GM18907 (cell line): Measurements from ENCODE around the gene SGCG.
"Not testable (repeated sequence)": the region's sequence is repeated elsewhere in the genome, so short reads cannot be mapped to it uniquely, and the experiment has no call there.

Source experiments
- ATAC-seq: cut with Tn5 transposase; IDR thresholded peaks from one replicate; pipeline ENCODE4 v1.9.1; 2021; ENCODE audit warnings: mild to moderate bottlenecking, moderate library complexity; ENCODE audit not compliant: unreplicated experiment

Gene SGCG

DNA sequence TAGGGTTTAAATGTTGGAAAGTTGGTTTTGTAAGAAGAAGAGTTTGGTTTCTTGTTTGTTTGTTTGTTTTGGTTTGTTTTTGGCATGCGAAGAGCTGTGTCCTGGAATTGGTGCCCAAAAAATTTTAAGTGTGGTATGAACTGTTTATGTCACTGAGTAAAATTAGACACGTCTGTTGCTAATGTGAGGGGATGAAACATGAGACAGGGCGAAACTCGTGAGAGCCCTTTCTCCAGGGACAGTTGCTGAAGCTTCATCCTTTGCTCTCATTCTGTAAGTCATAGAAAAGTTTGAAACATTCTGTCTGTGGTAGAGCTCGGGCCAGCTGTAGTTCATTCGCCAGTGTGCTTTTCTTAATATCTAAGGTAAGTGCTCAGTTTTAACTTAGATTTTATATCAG lies at the start of gene SGCG:
TSS of gene SGCG (plus strand) at position 269 of the 400 bp plus-strand sequence. CDS start 22,716 bp downstream, outside the sequence.
- ATAC-seq, result no peak

DNA sequence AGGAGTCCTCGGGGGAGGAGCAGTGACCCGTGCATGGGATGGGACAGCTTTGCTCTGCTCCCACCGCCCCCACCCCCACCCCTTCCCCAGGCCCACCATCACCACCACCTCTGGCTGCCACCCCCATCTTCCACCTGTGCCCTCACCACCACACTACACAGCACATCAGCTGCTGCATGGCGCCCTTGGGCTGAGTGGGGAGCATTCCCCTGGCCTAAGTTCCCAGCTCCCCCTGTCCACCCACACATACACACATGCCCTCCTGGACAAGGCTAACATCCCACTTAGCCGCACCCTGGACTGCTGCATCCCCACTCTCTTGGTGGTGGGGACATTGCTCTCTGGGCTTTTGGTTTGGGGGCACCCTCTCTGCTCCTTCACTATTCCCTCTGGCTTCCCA lies 46.2 kb upstream of the SGCG start:
- ATAC-seq, result no peak

GRCh38 chr13:23140492-23140891 lies 40.3 kb upstream of the SGCG start:
- ATAC-seq, result no peak

- no peak for ATAC-seq
Measured at GRCh38 chr13:23141964-23142363, 38.8 kb upstream of the SGCG start.

- ATAC-seq, result not testable (repeated sequence)
Measured at GRCh38 chr13:23142607-23143006, 38.2 kb upstream of the SGCG start.

DNA sequence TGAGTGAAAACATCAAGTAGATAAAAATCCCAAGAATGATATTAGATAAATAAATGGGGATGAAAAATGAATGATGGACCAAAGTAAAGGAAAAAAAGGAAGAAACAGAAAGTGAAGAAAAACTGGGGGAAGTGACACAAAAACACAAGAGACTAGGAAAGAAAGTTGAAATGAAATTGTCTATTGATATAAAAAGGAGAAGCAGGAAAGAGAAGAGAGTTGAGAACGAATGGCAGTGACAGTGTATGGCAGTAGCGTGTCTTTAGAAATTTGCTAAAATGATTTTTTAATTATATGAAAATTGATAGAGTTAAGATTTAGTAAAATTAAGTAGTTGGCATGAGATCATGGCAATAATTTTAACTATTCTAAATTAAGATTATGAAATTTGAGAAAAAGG lies 36.3 kb upstream of the SGCG start:
- ATAC-seq, result no peak

DNA sequence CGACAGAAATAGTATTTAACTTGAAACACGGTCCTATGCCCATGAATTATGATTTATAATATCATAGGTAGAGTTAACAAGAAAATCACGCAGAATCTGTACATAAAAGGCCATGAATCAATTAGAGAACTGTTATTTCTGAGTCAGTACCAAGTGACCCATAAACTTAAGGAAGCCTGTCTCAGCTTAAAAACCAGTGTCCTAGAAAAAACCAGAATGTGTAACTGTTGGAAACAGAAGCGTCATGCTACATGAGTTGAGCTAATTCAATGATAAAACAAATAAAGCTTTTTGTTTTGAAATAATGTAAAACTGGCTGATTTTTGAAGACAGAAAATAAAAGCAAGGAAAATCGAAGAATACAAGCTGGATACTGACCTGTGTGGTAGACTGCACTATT lies 34.8 kb upstream of the SGCG start:
- no peak for ATAC-seq

GRCh38 chr13:23146811-23147625 lies 33.8 kb upstream of the SGCG start:
- ATAC-seq, result no peak

- ATAC-seq, result no peak
Measured at GRCh38 chr13:23147827-23148226, 33.0 kb upstream of the SGCG start.

GRCh38 chr13:23157781-23158180 lies 23.0 kb upstream of the SGCG start:
- no peak for ATAC-seq

DNA sequence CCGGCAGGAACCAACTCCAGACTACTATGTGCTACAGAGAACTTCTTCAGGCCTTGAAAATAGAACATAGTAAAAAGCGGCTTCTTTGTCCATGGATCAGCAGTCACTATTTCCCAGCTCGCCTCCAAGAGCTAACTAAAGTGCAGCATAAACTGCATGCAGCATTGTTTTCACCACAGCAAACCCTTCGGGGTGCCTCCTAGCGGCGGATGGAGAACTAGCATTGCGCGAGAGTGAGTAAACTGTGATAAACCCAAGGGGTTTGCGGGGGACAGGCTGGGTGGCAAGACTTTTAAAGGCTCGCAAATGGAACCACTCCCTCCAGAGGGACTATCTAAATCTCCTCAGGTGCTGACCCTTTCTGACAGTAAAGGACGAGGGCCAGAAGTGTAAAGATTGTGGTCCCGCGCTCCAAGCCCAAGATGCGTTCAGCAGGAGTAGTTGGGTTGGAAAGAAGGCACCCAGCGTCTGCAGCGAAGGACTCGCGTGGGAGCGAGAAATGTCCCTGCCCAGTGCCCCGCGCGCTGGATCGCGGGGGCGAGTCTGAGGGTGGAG lies 21.5 kb upstream of the SGCG start:
- no peak for ATAC-seq

GRCh38 chr13:23159760-23160637 lies 20.8 kb upstream of the SGCG start:
- no peak for ATAC-seq

DNA sequence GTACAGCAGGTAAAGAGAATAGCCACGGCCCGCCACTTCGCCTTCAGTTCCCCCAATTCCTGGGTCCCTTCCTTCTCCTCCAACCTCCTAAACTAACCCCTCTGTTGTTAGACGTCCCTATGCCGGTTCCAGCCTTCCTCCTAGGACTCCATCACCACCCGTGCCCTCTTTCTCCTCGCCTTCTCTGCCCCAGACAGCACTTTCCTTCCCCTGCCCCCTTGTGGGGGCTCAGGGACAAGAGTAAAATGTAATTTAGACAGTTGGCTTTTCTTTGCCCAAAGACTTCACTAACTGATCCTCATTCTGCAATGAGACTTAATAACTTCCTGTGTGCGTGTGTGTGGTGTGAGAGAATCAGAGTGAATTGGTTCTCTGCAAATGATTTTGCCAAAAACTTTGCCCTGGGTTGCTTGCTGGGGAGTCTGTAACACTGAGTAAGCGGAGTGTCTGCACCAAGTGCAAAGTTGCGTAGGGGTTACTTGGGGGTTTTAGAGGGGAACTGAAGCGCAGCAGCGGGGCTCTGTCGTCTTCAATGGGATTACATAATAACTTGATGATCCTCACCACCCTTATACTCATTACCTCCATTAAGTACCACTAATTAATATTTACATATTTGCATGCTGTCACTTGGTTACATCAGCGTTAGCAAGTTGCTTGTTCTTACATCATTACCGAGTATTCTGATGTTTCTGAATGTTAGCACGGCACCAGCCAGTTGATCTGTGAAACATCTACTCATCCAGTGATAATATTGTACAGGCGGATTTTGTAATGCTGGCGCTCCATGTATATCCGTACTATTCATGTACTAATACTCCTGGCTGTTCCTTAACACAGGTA lies 19.9 kb upstream of the SGCG start:
- no peak for ATAC-seq

DNA sequence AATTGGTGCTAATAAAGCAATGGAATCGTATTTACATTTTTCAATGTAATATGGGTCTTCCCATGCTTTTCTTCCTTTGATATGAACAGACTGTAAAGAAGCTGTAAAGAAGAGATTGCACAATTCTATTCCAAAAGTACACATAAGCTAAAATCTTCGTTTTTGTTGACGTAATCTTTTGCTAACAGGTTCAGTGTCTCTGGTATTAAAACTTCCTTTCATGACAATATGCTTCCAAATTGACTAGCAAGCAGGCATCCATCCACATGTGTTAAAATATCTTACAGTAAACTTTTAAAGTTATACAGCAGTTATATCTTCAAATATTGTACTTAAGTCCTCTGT lies 19.3 kb upstream of the SGCG start:
- no peak for ATAC-seq

- no peak for ATAC-seq
Measured at GRCh38 chr13:23175920-23176319, 4.9 kb upstream of the SGCG start.

DNA sequence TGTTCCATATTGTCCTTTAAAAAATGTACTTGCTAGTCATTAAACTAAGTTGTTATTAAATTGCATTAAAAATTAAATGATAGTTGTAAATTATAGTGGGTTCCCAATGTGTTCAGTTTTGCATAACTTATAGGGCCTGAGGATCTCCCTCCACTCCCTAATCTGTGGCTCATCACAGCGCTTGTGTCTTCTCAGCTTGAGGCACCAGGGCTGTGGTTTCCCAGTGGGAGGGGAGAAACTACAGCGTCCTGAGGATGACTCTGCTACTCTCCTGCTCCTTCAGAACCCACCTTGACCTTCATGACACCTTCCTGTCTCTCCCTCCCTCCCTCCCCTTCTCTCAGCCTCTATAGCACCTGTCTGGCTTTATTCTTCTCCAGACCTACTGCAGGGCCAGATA lies 1.4 kb downstream of the SGCG start:
- ATAC-seq, result no peak

DNA sequence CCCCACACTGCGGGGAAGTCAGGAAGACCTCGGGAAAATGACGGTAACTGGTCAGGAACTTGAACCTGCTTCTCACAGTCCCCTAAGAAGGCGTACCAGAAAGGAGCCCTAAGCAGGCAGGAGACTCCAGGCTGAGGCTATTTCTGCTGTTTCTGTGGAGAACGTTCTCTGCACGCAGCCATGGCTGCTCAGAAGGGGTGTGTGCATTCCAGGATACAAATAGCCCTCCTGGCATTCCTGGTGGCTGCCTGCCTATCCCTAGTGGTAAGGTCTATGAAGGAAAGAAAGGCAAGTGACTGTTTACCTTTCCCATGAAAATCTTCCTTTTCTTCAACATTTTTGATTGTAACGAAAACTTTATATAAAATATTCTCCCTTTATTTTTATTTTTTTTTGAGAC lies 2.5 kb downstream of the SGCG start:
- no peak for ATAC-seq

DNA sequence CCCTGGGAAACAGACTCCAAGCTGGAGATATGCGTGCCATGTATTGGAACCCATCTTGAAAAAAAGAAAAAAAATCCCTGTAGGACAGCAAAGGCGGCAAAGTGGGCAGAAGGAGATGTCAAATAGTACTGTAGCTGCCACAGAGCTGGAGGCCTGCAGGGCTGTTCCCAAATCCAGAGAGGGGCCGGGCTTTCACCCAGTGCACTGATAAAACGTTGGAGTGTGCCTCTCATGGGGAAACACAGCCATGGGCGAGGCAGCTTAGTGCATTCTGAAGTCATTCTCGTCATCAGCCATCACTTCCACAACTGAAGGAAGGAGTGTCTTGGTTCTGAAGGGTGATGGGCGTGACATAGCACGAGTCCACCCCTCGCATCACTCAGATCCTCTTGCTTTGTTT lies 4.8 kb downstream of the SGCG start:
- ATAC-seq, result no peak

DNA sequence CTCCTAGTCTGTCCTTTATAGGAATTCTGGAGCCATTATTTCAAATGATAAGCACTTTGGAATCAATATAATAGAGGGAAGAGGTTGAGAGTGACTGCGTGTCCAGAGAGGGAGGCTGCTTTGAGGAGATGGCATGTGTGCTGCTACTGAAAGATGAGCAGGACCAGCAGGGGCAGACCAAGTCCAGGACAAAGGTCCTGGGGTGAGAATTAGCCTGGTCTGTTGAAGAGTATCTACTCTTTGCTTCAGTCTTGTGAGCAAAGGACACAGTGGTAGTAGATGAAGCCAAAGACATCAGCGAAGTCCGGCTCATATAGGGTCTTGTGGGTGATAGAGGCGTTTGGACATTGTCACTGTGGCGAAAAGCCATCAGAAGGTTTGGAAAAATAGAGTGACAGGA lies 21.1 kb downstream of the SGCG start:
- ATAC-seq, result no peak

DNA sequence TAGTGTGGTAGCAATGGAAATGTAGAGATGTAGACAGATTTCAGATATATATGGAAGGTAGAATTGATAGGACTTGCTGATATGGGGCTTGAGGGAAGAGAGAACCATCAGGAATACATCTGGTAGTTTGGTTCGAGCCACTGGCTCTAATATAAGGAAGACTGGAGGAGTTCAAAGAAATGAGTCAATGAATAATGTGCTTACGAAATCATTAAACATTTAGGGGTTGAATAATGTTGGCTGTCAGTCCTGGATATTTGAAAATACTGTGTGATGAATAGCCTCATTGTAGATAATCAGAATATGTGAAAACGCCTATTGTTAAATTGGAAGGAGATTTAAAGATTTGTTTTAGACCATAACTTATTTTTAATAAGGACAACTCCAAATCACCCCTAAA lies 21.6 kb downstream of the SGCG start:
- no peak for ATAC-seq

DNA sequence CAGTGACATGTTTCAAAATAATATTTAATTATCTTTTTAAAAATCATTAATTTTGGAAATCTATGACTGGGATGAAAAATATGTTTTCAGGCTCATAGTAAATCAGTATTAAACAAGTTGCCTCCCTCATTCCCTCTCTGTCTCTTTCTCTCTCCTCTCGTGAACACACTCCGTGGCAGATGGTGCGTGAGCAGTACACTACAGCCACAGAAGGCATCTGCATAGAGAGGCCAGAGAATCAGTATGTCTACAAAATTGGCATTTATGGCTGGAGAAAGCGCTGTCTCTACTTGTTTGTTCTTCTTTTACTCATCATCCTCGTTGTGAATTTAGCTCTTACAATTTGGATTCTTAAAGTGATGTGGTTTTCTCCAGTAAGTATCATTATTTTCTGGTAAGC lies 22.7 kb downstream of the SGCG start:
- ATAC-seq, result no peak
